Measurements from ENCODE around the gene AK1. TPM values are rescaled to one million over a fixed set of nuclear protein-coding genes. Genes with fewer than 3 reads are reported as not detected.

Gene AK1
- total RNA-seq, 1 experiment from 2014 or later = 75.9 TPM

GRCh38 chr9:127835991-127836516 is 41.4 kb downstream of the AK1 start:
- Mint-ChIP-seq H3K4me1 (ENCODE audit: insufficient read depth, unreplicated experiment) (no peaks in the 10 kb centered on the region), H3K27me3 (ENCODE audit: insufficient read depth, unreplicated experiment) (no peaks in the 10 kb centered on the region), H3K9me3 (ENCODE audit: unreplicated experiment) (no peaks in the 10 kb centered on the region), H3K27ac (ENCODE audit: low read depth, unreplicated experiment) (no peak overlapping the region), H3K4me3 (ENCODE audit: unreplicated experiment) (no peak overlapping the region), H3K36me3 (ENCODE audit: insufficient read depth, unreplicated experiment) (peaks cover 13% of the 10 kb centered on the region)
- POLR2A ChIA-PET = interaction anchor here (0.7 kb wide), 1 partner anchor 16 kb away, joined by 3 read pairs; no protein-coding TSS in a partner anchor
- no peak for TF ChIP-seq CTCF (IDR thresholded peaks at IDR 0.05; ENCODE audit: unreplicated experiment)
- intact Hi-C loops (cut with micrococcal nuclease) = no loop called here
- BruUV-seq (replicated peaks) = no TSS peak
- no peak for DNase-seq (ENCODE audit: unreplicated experiment)
- CTCF ChIA-PET = no interaction called here

- intact Hi-C loops (cut with micrococcal nuclease) = no loop called here
- DNase-seq (ENCODE audit: unreplicated experiment) = no peak
- peaks cover 17% of the 10 kb centered on the region for H3K36me3 Mint-ChIP-seq (ENCODE audit: insufficient read depth, unreplicated experiment)
- H3K27me3 Mint-ChIP-seq (ENCODE audit: insufficient read depth, unreplicated experiment) = no peaks in the 10 kb centered on the region
- no peak overlapping the region for H3K27ac Mint-ChIP-seq (ENCODE audit: low read depth, unreplicated experiment)
- H3K9me3 Mint-ChIP-seq (ENCODE audit: unreplicated experiment) = no peaks in the 10 kb centered on the region
- ChIA-PET POLR2A (no interaction called here), CTCF (interaction anchor here (0.6 kb wide), 1 partner anchor 42 kb away, joined by 3 read pairs; no protein-coding TSS in a partner anchor)
- TF ChIP-seq CTCF (IDR thresholded peaks at IDR 0.05; ENCODE audit: unreplicated experiment) = no peak
- no peak overlapping the region for H3K4me3 Mint-ChIP-seq (ENCODE audit: unreplicated experiment)
- BruUV-seq (replicated peaks) = no TSS peak
- no peaks in the 10 kb centered on the region for H3K4me1 Mint-ChIP-seq (ENCODE audit: insufficient read depth, unreplicated experiment)
Measured at GRCh38 chr9:127833555-127833954, 43.9 kb downstream of the AK1 start.

DNA sequence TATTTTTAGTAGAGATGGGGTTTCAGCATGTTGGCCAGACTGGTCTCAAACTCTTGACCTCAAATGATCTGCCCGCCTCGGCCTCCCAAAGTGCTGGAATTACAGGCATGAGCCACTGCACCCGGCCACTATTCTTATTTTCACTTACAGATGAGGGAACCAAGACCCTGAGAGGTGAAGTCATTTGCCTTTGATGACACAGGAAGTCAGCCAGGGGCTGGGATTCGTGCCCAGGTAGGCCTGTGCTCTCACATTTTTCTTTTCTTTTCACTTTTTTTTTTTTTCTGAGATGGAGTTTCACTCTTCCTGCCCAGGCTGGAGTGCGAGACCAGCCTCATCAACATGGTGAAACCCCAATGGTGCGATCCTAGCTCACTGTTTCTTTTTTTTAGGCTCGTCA is 45.2 kb downstream of the AK1 start:
- POLR2A ChIA-PET = interaction anchor here (0.7 kb wide), 1 partner anchor 220 kb away, joined by 4 read pairs; no protein-coding TSS in a partner anchor
- H3K4me3 Mint-ChIP-seq (ENCODE audit: unreplicated experiment) = no peak overlapping the region
- CTCF ChIA-PET = no interaction called here

More for the DNA sequence above, 45.2 kb downstream of the AK1 start:
- Mint-ChIP-seq H3K27me3 (ENCODE audit: insufficient read depth, unreplicated experiment) (no peaks in the 10 kb centered on the region), H3K9me3 (ENCODE audit: unreplicated experiment) (no peaks in the 10 kb centered on the region), H3K27ac (ENCODE audit: low read depth, unreplicated experiment) (no peak overlapping the region), H3K36me3 (ENCODE audit: insufficient read depth, unreplicated experiment) (peaks cover 10% of the 10 kb centered on the region), H3K4me1 (ENCODE audit: insufficient read depth, unreplicated experiment) (no peaks in the 10 kb centered on the region)
- intact Hi-C loops (cut with micrococcal nuclease) = no loop called here
- no TSS peak for BruUV-seq (replicated peaks)
- no peak for DNase-seq (ENCODE audit: unreplicated experiment)
- no peak for TF ChIP-seq CTCF (IDR thresholded peaks at IDR 0.05; ENCODE audit: unreplicated experiment)
